ENCODE data around the gene MYLK4. TPM values are rescaled to one million over a fixed set of nuclear protein-coding genes. Genes with fewer than 3 reads are reported as not detected.

MYLK4 gene
- total RNA-seq, 1 donor from 2014 or later: 0.49 TPM

- no peak for TF ChIP-seq CTCF (IDR thresholded peaks at IDR 0.05; ENCODE audit: partially characterized antibody, unreplicated experiment)
- Mint-ChIP-seq H3K27me3 (ENCODE audit: unreplicated experiment) (peaks cover 2% of the 10 kb centered on the region), H3K4me3 (ENCODE audit: unreplicated experiment) (no peak overlapping the region), H3K9me3 (ENCODE audit: unreplicated experiment) (no peaks in the 10 kb centered on the region), H3K27ac (ENCODE audit: unreplicated experiment) (no peak overlapping the region), H3K36me3 (ENCODE audit: unreplicated experiment) (peaks cover 6% of the 10 kb centered on the region), H3K4me1 (ENCODE audit: low read depth, unreplicated experiment) (peaks cover 9% of the 10 kb centered on the region)
- no peak for DNase-seq
These were observed 53.4 kb downstream of the MYLK4 start for GRCh38 chr6:2697291-2697690.

- no peak for DNase-seq
- Mint-ChIP-seq H3K27me3 (ENCODE audit: unreplicated experiment) (peaks cover 2% of the 10 kb centered on the region), H3K27ac (ENCODE audit: unreplicated experiment) (no peak overlapping the region), H3K4me3 (ENCODE audit: unreplicated experiment) (no peak overlapping the region), H3K9me3 (ENCODE audit: unreplicated experiment) (no peaks in the 10 kb centered on the region), H3K36me3 (ENCODE audit: unreplicated experiment) (no peaks in the 10 kb centered on the region), H3K4me1 (ENCODE audit: low read depth, unreplicated experiment) (peaks cover 9% of the 10 kb centered on the region)
- TF ChIP-seq CTCF (IDR thresholded peaks at IDR 0.05; ENCODE audit: partially characterized antibody, unreplicated experiment): no peak
These were observed 55.1 kb downstream of the MYLK4 start for GRCh38 chr6:2695454-2696095.

GRCh38 chr6:2693231-2693630 lies 57.5 kb downstream of the MYLK4 start:
- no peak for TF ChIP-seq CTCF (IDR thresholded peaks at IDR 0.05; ENCODE audit: partially characterized antibody, unreplicated experiment)
- DNase-seq: no peak
- Mint-ChIP-seq H3K9me3 (ENCODE audit: unreplicated experiment) (no peaks in the 10 kb centered on the region), H3K27me3 (ENCODE audit: unreplicated experiment) (peaks cover 2% of the 10 kb centered on the region), H3K36me3 (ENCODE audit: unreplicated experiment) (no peaks in the 10 kb centered on the region), H3K27ac (ENCODE audit: unreplicated experiment) (no peak overlapping the region), H3K4me1 (ENCODE audit: low read depth, unreplicated experiment) (peaks cover 10% of the 10 kb centered on the region), H3K4me3 (ENCODE audit: unreplicated experiment) (no peak overlapping the region)

- H3K27me3 Mint-ChIP-seq (ENCODE audit: unreplicated experiment): peaks cover 1% of the 10 kb centered on the region
- TF ChIP-seq CTCF (IDR thresholded peaks at IDR 0.05; ENCODE audit: partially characterized antibody, unreplicated experiment): no peak
- no peak overlapping the region for H3K27ac Mint-ChIP-seq (ENCODE audit: unreplicated experiment)
- H3K36me3 Mint-ChIP-seq (ENCODE audit: unreplicated experiment): peaks cover 7% of the 10 kb centered on the region
- H3K9me3 Mint-ChIP-seq (ENCODE audit: unreplicated experiment): no peaks in the 10 kb centered on the region
- DNase-seq: no peak
- peaks cover 15% of the 10 kb centered on the region for H3K4me1 Mint-ChIP-seq (ENCODE audit: low read depth, unreplicated experiment)
- no peak overlapping the region for H3K4me3 Mint-ChIP-seq (ENCODE audit: unreplicated experiment)
These were observed 62.2 kb downstream of the MYLK4 start for GRCh38 chr6:2688401-2689064.

DNA sequence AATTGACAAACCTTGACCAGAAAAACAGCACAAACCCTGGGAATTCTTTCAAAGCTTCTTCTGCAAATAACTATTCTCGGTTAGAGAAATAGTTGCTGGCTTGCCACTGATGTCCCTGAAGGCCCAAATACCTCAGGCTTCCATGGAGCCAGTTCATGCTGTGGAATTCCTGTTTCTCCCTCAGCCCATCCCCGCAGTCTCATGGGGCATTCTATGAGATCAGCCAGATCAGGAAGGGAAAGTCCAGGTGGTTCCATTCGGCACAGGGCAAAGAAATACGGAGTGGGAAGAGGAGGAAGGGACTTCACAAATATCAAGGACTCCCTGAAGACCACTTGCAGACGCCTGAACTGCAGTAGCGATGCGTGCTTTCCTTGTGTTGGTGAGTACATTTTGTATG lies 63.3 kb downstream of the MYLK4 start:
- Mint-ChIP-seq H3K4me1 (ENCODE audit: low read depth, unreplicated experiment) (peaks cover 7% of the 10 kb centered on the region), H3K9me3 (ENCODE audit: unreplicated experiment) (peaks cover 2% of the 10 kb centered on the region), H3K4me3 (ENCODE audit: unreplicated experiment) (no peak overlapping the region), H3K27me3 (ENCODE audit: unreplicated experiment) (peaks cover 1% of the 10 kb centered on the region), H3K27ac (ENCODE audit: unreplicated experiment) (no peak overlapping the region), H3K36me3 (ENCODE audit: unreplicated experiment) (peaks cover 7% of the 10 kb centered on the region)
- no peak for TF ChIP-seq CTCF (IDR thresholded peaks at IDR 0.05; ENCODE audit: partially characterized antibody, unreplicated experiment)
- DNase-seq: no peak
